ENCODE results near the gene DMWD. TPM values are rescaled to one million over a fixed set of nuclear protein-coding genes. Genes with fewer than 3 reads are reported as not detected.

DMWD gene
- total and polyA plus RNA-seq, 2 of the 13 experiments (the other 11 are each of a cell fraction or from before 2014, with no cell fraction given), result 10.3 to 14.9 TPM

DNA sequence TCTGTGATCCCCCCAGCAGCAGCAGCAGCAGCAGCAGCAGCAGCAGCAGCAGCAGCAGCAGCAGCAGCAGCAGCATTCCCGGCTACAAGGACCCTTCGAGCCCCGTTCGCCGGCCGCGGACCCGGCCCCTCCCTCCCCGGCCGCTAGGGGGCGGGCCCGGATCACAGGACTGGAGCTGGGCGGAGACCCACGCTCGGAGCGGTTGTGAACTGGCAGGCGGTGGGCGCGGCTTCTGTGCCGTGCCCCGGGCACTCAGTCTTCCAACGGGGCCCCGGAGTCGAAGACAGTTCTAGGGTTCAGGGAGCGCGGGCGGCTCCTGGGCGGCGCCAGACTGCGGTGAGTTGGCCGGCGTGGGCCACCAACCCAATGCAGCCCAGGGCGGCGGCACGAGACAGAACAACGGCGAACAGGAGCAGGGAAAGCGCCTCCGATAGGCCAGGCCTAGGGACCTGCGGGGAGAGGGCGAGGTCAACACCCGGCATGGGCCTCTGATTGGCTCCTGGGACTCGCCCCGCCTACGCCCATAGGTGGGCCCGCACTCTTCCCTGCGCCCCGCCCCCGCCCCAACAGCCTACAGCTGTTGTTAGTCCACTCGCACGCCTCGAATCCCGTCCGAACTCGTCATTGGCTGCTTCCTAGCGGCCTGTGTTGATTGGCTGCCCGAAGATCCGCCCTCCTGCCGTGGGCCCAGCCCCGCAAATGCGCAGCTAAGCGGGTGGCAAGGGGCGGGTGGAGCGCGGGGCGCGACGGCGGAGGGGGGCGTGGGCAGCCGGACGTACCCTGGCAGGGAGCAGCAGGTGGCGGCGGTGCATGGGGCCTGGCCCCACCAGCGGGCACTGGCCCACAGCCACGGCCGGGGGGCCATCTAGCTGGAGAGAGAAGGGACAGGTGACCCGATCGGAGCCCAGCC lies 22.2 kb downstream of the DMWD start (continued):
- TF ChIP-seq, protein P1, sequence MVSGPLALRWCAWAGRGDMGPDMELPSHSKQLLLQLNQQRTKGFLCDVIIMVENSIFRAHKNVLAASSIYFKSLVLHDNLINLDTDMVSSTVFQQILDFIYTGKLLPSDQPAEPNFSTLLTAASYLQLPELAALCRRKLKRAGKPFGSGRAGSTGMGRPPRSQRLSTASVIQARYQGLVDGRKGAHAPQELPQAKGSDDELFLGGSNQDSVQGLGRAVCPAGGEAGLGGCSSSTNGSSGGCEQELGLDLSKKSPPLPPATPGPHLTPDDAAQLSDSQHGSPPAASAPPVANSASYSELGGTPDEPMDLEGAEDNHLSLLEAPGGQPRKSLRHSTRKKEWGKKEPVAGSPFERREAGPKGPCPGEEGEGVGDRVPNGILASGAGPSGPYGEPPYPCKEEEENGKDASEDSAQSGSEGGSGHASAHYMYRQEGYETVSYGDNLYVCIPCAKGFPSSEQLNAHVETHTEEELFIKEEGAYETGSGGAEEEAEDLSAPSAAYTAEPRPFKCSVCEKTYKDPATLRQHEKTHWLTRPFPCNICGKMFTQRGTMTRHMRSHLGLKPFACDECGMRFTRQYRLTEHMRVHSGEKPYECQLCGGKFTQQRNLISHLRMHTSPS (CRISPR knock-in tag; IDR thresholded peaks at IDR 0.05; ENCODE audit: low read depth), result peak; percentile 83
- TF ChIP-seq JUN (CRISPR knock-in tag; IDR thresholded peaks at IDR 0.05) (no peak), SRF (IDR thresholded peaks at IDR 0.05; ENCODE audit: low read depth, low read length) (no peak), SPEN (CRISPR knock-in tag; IDR thresholded peaks at IDR 0.05; ENCODE audit: low read depth) (0 out of 2 replicates have a peak, but pooled peaks have one; percentile 53), ZBTB42 (CRISPR knock-in tag; IDR thresholded peaks at IDR 0.05) (peak; percentile 66; the same call in 1 of the 2 replicates), KDM2A (CRISPR knock-in tag; IDR thresholded peaks at IDR 0.05; ENCODE audit: borderline replicate concordance, low read depth) (peak; percentile 98), ZNF10 (CRISPR knock-in tag; IDR thresholded peaks at IDR 0.05; ENCODE audit: borderline replicate concordance, low read depth) (no peak), EP300 (IDR thresholded peaks at IDR 0.05; ENCODE audit: low read depth in 2 of 2, low read length in 2 of 2) (peak in 1 of 2 experiments; percentile 5; a peak in 1 of 4 replicates), EP300 (CRISPR knock-in tag; IDR thresholded peaks at IDR 0.05; ENCODE audit: borderline replicate concordance) (no peak), DNMT1 (CRISPR knock-in tag; IDR thresholded peaks at IDR 0.05) (no peak), TRIM24 (CRISPR knock-in tag; IDR thresholded peaks at IDR 0.05) (no peak), ZNF343 (CRISPR knock-in tag; IDR thresholded peaks at IDR 0.05) (peak; percentile 49; the same call in 1 of the 2 replicates), BRCA1 (CRISPR knock-in tag; IDR thresholded peaks at IDR 0.05) (peak; percentile 33; the same call in 1 of the 2 replicates), ZNF235 (CRISPR knock-in tag; IDR thresholded peaks at IDR 0.05; ENCODE audit: borderline replicate concordance) (no peak), ATF7 (IDR thresholded peaks at IDR 0.05) (no peak), ATF7 (CRISPR knock-in tag; IDR thresholded peaks at IDR 0.05) (no peak), TGIF2 (CRISPR knock-in tag; IDR thresholded peaks at IDR 0.05) (no peak; the same call in none of the 2 replicates)
- TF ChIP-seq, protein P2, sequence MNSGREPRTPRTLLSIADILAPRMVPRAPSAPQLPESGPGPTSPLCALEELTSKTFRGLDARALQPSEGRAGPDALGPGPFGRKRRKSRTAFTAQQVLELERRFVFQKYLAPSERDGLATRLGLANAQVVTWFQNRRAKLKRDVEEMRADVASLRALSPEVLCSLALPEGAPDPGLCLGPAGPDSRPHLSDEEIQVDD (CRISPR knock-in tag; IDR thresholded peaks at IDR 0.05; ENCODE audit: borderline replicate concordance), result 0 out of 2 replicates have a peak, but pooled peaks have one; percentile 44
- TF ChIP-seq, protein P3, sequence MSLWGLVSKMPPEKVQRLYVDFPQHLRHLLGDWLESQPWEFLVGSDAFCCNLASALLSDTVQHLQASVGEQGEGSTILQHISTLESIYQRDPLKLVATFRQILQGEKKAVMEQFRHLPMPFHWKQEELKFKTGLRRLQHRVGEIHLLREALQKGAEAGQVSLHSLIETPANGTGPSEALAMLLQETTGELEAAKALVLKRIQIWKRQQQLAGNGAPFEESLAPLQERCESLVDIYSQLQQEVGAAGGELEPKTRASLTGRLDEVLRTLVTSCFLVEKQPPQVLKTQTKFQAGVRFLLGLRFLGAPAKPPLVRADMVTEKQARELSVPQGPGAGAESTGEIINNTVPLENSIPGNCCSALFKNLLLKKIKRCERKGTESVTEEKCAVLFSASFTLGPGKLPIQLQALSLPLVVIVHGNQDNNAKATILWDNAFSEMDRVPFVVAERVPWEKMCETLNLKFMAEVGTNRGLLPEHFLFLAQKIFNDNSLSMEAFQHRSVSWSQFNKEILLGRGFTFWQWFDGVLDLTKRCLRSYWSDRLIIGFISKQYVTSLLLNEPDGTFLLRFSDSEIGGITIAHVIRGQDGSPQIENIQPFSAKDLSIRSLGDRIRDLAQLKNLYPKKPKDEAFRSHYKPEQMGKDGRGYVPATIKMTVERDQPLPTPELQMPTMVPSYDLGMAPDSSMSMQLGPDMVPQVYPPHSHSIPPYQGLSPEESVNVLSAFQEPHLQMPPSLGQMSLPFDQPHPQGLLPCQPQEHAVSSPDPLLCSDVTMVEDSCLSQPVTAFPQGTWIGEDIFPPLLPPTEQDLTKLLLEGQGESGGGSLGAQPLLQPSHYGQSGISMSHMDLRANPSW (CRISPR knock-in tag; IDR thresholded peaks at IDR 0.05; ENCODE audit: borderline replicate concordance), result peak; percentile 47; the same call in 1 of the 2 replicates
- TF ChIP-seq, protein P4, sequence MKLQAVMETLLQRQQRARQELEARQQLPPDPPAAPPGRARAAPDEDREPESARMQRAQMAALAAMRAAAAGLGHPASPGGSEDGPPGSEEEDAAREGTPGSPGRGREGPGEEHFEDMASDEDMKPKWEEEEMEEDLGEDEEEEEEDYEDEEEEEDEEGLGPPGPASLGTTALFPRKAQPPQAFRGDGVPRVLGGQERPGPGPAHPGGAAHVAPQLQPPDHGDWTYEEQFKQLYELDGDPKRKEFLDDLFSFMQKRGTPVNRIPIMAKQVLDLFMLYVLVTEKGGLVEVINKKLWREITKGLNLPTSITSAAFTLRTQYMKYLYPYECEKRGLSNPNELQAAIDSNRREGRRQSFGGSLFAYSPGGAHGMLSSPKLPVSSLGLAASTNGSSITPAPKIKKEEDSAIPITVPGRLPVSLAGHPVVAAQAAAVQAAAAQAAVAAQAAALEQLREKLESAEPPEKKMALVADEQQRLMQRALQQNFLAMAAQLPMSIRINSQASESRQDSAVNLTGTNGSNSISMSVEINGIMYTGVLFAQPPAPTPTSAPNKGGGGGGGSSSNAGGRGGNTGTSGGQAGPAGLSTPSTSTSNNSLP (IDR thresholded peaks at IDR 0.05; ENCODE audit: low read depth, low read length), result no peak
